ENCODE results near the gene HDGF.

The HDGF gene

GRCh38 chr1:156693848-156694689, 57.4 kb downstream of the HDGF start:
- DNase-seq, result no peak

DNA sequence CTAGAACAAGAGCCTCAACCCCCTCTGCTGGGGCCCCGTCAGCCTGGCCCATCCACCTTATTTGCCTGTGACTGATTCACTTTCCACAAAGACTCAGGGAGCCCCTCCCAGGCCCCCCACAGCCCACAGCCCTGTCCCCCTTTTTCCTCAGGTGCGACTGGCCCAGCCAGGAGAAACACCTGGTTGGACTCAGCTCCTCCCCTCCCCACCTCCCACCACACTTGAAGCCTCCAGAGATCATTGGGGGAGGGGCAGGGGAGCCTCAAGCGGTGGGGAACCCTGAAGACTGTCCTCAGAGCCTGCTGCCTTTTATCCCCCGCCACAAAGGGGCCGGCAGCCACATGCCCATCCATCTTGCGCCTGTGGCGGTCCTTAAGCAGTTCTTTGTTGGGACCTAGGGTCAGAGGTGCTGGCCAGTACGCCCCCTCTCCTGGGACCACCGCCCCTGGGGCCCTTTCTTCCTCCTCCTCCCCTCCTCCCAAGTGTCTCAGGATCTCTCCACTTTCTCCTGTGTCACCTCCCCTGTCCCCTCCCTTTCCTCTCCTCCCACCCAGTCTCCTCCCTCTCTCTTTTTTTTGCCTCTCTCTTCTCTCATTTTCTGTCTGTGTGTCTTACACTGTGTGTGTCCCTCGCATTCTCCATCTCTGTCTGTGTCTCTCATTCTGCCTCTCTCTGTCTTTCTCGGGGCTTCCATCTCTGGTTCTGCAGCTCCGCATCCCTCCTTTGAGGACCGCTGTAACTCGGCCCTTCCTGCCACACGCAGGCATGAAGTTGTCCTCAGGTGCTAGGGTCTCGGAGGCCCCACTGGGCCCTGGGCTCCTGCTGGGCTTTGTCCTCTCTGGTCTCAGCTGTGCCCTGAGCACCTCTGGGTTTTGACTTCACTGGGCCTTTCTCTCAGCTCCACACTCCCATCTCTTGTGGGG, 58.3 kb downstream of the HDGF start:
- DNase-seq, result no peak

DNA sequence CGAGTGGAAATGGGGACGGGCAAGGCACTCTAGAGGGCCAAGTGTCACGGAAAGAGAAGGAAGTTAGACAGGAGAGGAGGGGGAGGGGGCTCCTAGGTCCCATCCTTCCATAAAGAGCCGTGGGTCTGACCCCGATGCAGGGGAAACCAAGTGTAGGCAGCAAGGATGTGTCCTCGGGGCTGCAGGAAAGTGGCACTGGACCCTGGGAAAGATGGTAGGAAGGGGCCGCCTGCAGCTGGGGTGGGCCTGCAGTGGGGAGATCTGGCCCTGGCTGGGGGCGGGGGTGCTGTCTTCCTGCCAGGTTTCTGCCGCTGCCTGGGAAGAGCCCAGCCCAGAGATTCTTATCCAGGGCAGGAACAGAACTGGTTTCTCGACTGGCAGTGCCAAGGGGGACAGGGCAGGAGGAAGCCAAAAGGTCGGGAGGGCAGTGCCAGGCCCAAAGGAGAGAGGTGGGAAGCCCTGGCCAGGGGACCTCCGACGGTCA, 59.0 kb downstream of the HDGF start:
- DNase-seq, result no peak
